Prostate gland (tissue), 2 donors: Measurements from ENCODE around the gene TXNDC15. TPM values are rescaled to one million over a fixed set of nuclear protein-coding genes. Genes with fewer than 3 reads are reported as not detected.
"Not testable (repeated sequence)": the region's sequence is repeated elsewhere in the genome, so short reads cannot be mapped to it uniquely, and the experiment has no call there.

Experiments used
- DNase-seq: peaks from one replicate; pipeline ENCODE4 v3.0.0-alpha.2; 2019; ENCODE audit warnings: low spot score
- H3K27ac ChIP-seq, 2 donors: fragments of 200-600 bp; sonication (generic); 2 replicates each; pipeline ENCODE4 v1.5.1; 2017 to 2019
- H3K27me3 ChIP-seq: fragments of 200-600 bp; sonication (generic); replicated peaks from 2 replicates; pipeline ENCODE4 v1.5.1; 2019; ENCODE audit not compliant: insufficient read depth
- H3K36me3 ChIP-seq, 2 donors: fragments of 200-600 bp; sonication (generic); 1 replicate in 1 of 2; 2 replicates in 1 of 2; pipeline versions ENCODE4 v1.5.1 to v1.8.1; 2017 to 2019
- H3K4me1 ChIP-seq: fragments of 200-600 bp; sonication (generic); replicated peaks from 2 replicates; pipeline ENCODE4 v1.5.1; 2019
- H3K4me3 ChIP-seq, 2 donors: fragments of 200-600 bp; sonication (generic); 2 replicates each; pipeline ENCODE4 v1.5.1; 2017 to 2019
- H3K9me3 ChIP-seq: fragments of 200-600 bp; sonication (generic); 2 replicates; pipeline ENCODE4 v1.5.1; 2017
- POLR2A ChIP-seq: fragments of 450-650 bp; IDR thresholded peaks from one replicate; pipeline ENCODE4 v1.6.1; 2016; ENCODE audit warnings: antibody characterized with exemption, mild to moderate bottlenecking
- POLR2AphosphoS5 ChIP-seq: sonication (generic); formaldehyde crosslinking; IDR thresholded peaks from one replicate; pipeline ENCODE4 v1.6.1; 2017; ENCODE audit warnings: antibody characterized with exemption
- WGBS: methylation state at CpG from one replicate; pipeline ENCODE4 v1.1.5; 2018; 5-methylcytosine and 5-hydroxymethylcytosine counted together
- intact Hi-C: fragments of 100-400 bp; cut with DNase I; formaldehyde crosslinking; loops from one replicate; pipeline ENCODE4 v1.14.2; 2022
- total RNA-seq, 2 donors: library from RNA; depleted of rRNA; stranded (reverse); fragments of >200 nt; gene quantifications; one replicate each; pipeline ENCODE4 v1.1.0, GENCODE V29; 2016
- TF ChIP-seq, protein P1 (sequence below), 4 experiments: fragments of 200-600 bp in 2 of 4; fragments of 450-650 bp in 2 of 4; sonication (generic) in 2 of 4; IDR thresholded peaks; 1 replicate in 3 of 4; 2 replicates in 1 of 4; pipeline ENCODE4 v1.5.1; 2016 to 2019; ENCODE audit warnings: antibody characterized with exemption in 4 of 4, mild to moderate bottlenecking in 2 of 4, moderate library complexity in 2 of 4

Gene TXNDC15
- total RNA-seq, 2 donors from 2014 or later: 76.1 to 132 TPM

GRCh38 chr5:134878403-134878802 lies 4.2 kb downstream of the TXNDC15 start:
- H3K4me1 ChIP-seq: peaks cover 6% of the 10 kb centered on the region
- TF ChIP-seq POLR2AphosphoS5 (no peak), POLR2A (no peak)
- TF ChIP-seq, protein P1, sequence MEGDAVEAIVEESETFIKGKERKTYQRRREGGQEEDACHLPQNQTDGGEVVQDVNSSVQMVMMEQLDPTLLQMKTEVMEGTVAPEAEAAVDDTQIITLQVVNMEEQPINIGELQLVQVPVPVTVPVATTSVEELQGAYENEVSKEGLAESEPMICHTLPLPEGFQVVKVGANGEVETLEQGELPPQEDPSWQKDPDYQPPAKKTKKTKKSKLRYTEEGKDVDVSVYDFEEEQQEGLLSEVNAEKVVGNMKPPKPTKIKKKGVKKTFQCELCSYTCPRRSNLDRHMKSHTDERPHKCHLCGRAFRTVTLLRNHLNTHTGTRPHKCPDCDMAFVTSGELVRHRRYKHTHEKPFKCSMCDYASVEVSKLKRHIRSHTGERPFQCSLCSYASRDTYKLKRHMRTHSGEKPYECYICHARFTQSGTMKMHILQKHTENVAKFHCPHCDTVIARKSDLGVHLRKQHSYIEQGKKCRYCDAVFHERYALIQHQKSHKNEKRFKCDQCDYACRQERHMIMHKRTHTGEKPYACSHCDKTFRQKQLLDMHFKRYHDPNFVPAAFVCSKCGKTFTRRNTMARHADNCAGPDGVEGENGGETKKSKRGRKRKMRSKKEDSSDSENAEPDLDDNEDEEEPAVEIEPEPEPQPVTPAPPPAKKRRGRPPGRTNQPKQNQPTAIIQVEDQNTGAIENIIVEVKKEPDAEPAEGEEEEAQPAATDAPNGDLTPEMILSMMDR (IDR thresholded peaks at IDR 0.05): no peak
- H3K9me3 ChIP-seq: no peaks in the 10 kb centered on the region
- H3K27ac ChIP-seq: no peak overlapping the region
- no peak overlapping the region for H3K4me3 ChIP-seq
- 90% methylated on average over 3 of the region's 3 CpGs for WGBS
- intact Hi-C loops: no loop called here
- H3K27me3 ChIP-seq: no peaks in the 10 kb centered on the region
- no peak for DNase-seq
- no peaks in the 10 kb centered on the region for H3K36me3 ChIP-seq

GRCh38 chr5:134879456-134879855 lies 5.3 kb downstream of the TXNDC15 start:
- intact Hi-C loops: no loop called here
- H3K27ac ChIP-seq: no peak overlapping the region
- H3K4me3 ChIP-seq: no peak overlapping the region
- no peak for DNase-seq
- WGBS: 66% methylated on average over 3 of the region's 3 CpGs
- H3K9me3 ChIP-seq: no peaks in the 10 kb centered on the region
- TF ChIP-seq POLR2A (no peak), POLR2AphosphoS5 (no peak)
- no peaks in the 10 kb centered on the region for H3K27me3 ChIP-seq
- no peaks in the 10 kb centered on the region for H3K36me3 ChIP-seq
- H3K4me1 ChIP-seq: peaks cover 6% of the 10 kb centered on the region

GRCh38 chr5:134880937-134881336 lies 6.8 kb downstream of the TXNDC15 start:
- H3K27ac ChIP-seq, intact Hi-C loops: not testable (repeated sequence)

DNA sequence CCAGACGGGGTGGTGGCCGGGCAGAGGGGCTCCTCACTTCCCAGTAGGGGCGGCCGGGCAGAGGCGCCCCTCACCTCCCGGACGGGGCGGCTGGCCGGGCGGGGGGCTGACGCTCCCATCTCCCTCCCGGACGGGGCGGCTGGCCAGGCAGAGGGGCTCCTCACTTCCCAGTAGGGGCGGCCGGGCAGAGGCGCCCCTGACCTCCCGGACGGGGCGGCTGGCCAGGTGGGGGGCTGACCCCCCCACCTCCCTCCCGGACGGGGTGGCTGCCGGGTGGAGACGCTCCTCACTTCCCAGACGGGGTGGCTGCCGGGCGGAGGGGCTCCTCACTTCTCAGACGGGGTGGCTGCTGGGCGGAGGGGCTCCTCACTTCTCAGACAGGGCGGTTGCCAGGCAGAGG lies 7.5 kb downstream of the TXNDC15 start:
- H3K36me3 ChIP-seq, H3K4me1 ChIP-seq, DNase-seq, H3K27ac ChIP-seq, intact Hi-C loops, H3K9me3 ChIP-seq, H3K4me3 ChIP-seq, H3K27me3 ChIP-seq: not testable (repeated sequence)
- 75% methylated on average over 3 of the region's 30 CpGs for WGBS

More at GRCh38 chr5:134880937-134881336, 6.8 kb downstream of the TXNDC15 start:
- H3K4me3 ChIP-seq, H3K27me3 ChIP-seq, H3K4me1 ChIP-seq, H3K36me3 ChIP-seq, H3K9me3 ChIP-seq, DNase-seq: not testable (repeated sequence)
- 82% methylated on average over 2 of the region's 3 CpGs for WGBS

DNA sequence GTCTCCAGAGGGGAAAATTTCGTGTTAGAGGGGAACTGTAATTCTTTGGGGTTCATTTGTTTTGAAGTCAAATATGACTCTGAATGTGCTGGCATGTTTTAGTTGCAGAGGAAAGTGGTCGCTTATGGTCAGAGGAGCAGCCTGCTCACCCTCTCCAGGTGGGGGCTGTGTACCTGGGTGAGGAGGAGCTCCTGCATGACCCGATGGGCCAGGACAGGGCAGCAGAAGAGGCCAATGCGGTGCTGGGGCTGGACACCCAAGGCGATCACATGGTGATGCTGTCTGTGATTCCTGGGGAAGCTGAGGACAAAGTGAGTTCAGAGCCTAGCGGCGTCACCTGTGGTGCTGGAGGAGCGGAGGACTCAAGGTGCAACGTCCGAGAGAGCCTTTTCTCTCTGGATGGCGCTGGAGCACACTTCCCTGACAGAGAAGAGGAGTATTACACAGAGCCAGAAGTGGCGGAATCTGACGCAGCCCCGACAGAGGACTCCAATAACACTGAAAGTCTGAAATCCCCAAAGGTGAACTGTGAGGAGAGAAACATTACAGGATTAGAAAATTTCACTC lies 13.5 kb downstream of the TXNDC15 start:
- Histone ChIP-seq H3K36me3 (no peaks in the 10 kb centered on the region), H3K4me1 (no peaks in the 10 kb centered on the region), H3K9me3 (no peaks in the 10 kb centered on the region), H3K4me3 (no peak overlapping the region), H3K27ac (no peak overlapping the region), H3K27me3 (no peaks in the 10 kb centered on the region)
- DNase-seq: no peak
- intact Hi-C loops: no loop called here
- TF ChIP-seq POLR2AphosphoS5: no peak
- TF ChIP-seq, protein P1 (IDR thresholded peaks at IDR 0.05): no peak
- TF ChIP-seq POLR2A: no peak
- 88% methylated on average over 14 of the region's 14 CpGs for WGBS

- no peaks in the 10 kb centered on the region for H3K9me3 ChIP-seq
- no peak overlapping the region for H3K4me3 ChIP-seq
- TF ChIP-seq, protein P1 (IDR thresholded peaks at IDR 0.05): no peak
- TF ChIP-seq POLR2AphosphoS5 (no peak), POLR2A (no peak)
- H3K36me3 ChIP-seq: no peaks in the 10 kb centered on the region
- no peak for DNase-seq
- 97% methylated on average over 8 of the region's 8 CpGs for WGBS
- intact Hi-C loops: no loop called here
- H3K27me3 ChIP-seq: no peaks in the 10 kb centered on the region
- no peaks in the 10 kb centered on the region for H3K4me1 ChIP-seq
- no peak overlapping the region for H3K27ac ChIP-seq
Observed at GRCh38 chr5:134889335-134889734, 15.2 kb downstream of the TXNDC15 start.
